Small intestine (tissue), 16 donors: ENCODE data around the gene CPXM2. TPM values are rescaled to one million over a fixed set of nuclear protein-coding genes. Genes with fewer than 3 reads are reported as not detected.

Experiments
- DNase-seq, 2 donors: peaks; one replicate each; pipeline versions ENCODE4 v3.0.0 to v3.0.0-alpha.2; 2013
- FAIRE-seq: peaks from 2 replicates; lab custom pipeline; 2012; peaks lifted over from hg19 to GRCh38; lab: Jason Lieb, UNC
- H3K27ac ChIP-seq, 3 donors: one replicate each; pipeline ENCODE4 v1.5.1; 2013; ENCODE audit warnings: low read length in 2 of 3, mild to moderate bottlenecking in 2 of 3, control low read depth in 1 of 3, inconsistent platforms in 1 of 3, low read depth in 1 of 3, moderate library complexity in 1 of 3
- H3K27me3 ChIP-seq, 3 donors: one replicate each; pipeline ENCODE4 v1.6.1; 2013; ENCODE audit warnings: low read length in 3 of 3, inconsistent platforms in 1 of 3; ENCODE audit not compliant: control insufficient read depth in 3 of 3, insufficient read depth in 3 of 3
- H3K36me3 ChIP-seq, 3 donors: one replicate each; pipeline ENCODE4 v1.6.1; 2013; ENCODE audit warnings: low read length in 3 of 3, inconsistent platforms in 1 of 3, low read depth in 1 of 3, mild to moderate bottlenecking in 1 of 3, moderate library complexity in 1 of 3; ENCODE audit not compliant: control insufficient read depth in 3 of 3, insufficient read depth in 2 of 3
- H3K4me1 ChIP-seq, 3 donors: one replicate each; pipeline ENCODE4 v1.6.1; 2013; ENCODE audit warnings: low read length in 2 of 3, inconsistent platforms in 1 of 3, low read depth in 1 of 3, mild to moderate bottlenecking in 1 of 3, moderate library complexity in 1 of 3; ENCODE audit not compliant: control insufficient read depth in 3 of 3, insufficient read depth in 2 of 3
- H3K4me3 ChIP-seq, 3 donors: one replicate each; pipeline ENCODE4 v1.5.1; 2013; ENCODE audit warnings: low read length in 3 of 3, control low read depth in 1 of 3, inconsistent platforms in 1 of 3, low read depth in 1 of 3, mild to moderate bottlenecking in 1 of 3, moderate library complexity in 1 of 3
- H3K9me3 ChIP-seq, 2 donors: one replicate each; pipeline ENCODE4 v1.6.1; 2013; ENCODE audit warnings: low read depth in 1 of 2, low read length in 1 of 2; ENCODE audit not compliant: control insufficient read depth in 2 of 2, insufficient read depth in 1 of 2
- WGBS, 3 donors: extraction: QIAGEN DNeasy Blood & Tissue Kit; methylation state at CpG; one replicate each; pipeline ENCODE4 v1.1.7; 2013; 5-methylcytosine and 5-hydroxymethylcytosine counted together
- long read RNA-seq, 10 donors: transcript quantifications; one replicate each; lab custom pipeline, GENCODE V29; 2026
- polyA plus RNA-seq, 4 donors: library from polyadenylated mRNA; stranded (reverse) in 3 of 4; unstranded in 1 of 4; fragments of 200-250 nt in 3 of 4; fragments of 120-200 nt in 1 of 4; gene quantifications; one replicate each; pipeline versions ENCODE4 v1.2.1 to v1.2.3, GENCODE V29; 2013
- donor health status: healthy with polysubstance abuse.
- donor health status: control.
- donor health status: control.
- donor health status: Bipolar disorder and iron deficiency.
- donor health status: healthy.

CPXM2 gene
- polyA plus RNA-seq = 10 to 100 TPM in 1 of 4 donors, 1 to 10 TPM in 2, under 1 TPM in 1; 0.89 to 55.7 (median 3.6) TPM
- long read RNA-seq, donor 1, transcript CPXM2-201 (14 exons, 3,554 nt) = major isoform, 19 of 19 reads
- long read RNA-seq, donor 1, partial matches to known transcripts = 0 of 19 reads
- long read RNA-seq, donor 1, other reads (novel, unspliced or antisense) = 0 of 19 reads
- long read RNA-seq, donor 2, partial matches to known transcripts = 0 of 3 reads
- long read RNA-seq, donor 2, other reads (novel, unspliced or antisense) = 0 of 3 reads
- long read RNA-seq, donor 3, partial matches to known transcripts = 0 of 1 reads
- long read RNA-seq, donor 3, other reads (novel, unspliced or antisense) = 0 of 1 reads
- long read RNA-seq, donor 4, partial matches to known transcripts = 0 of 1 reads
- long read RNA-seq, donor 4, other reads (novel, unspliced or antisense) = 0 of 1 reads
- long read RNA-seq, donor 5, partial matches to known transcripts = 0 of 1 reads
- long read RNA-seq, donor 5, other reads (novel, unspliced or antisense) = 0 of 1 reads
- long read RNA-seq, donor 6, transcript CPXM2-201 (14 exons, 3,554 nt) = major isoform, 7 of 7 reads
- long read RNA-seq, donor 6, partial matches to known transcripts = 0 of 7 reads
- long read RNA-seq, donor 6, other reads (novel, unspliced or antisense) = 0 of 7 reads
- long read RNA-seq, donor 7 = 0 reads
- long read RNA-seq, donor 8 = 0 reads
- long read RNA-seq, donor 9, partial matches to known transcripts = 0 of 3 reads
- long read RNA-seq, donor 9, other reads (novel, unspliced or antisense) = 0 of 3 reads
- long read RNA-seq, donor 10, transcript CPXM2-201 (14 exons, 3,554 nt) = major isoform, 5 of 5 reads
- long read RNA-seq, donor 10, partial matches to known transcripts = 0 of 5 reads
- long read RNA-seq, donor 10, other reads (novel, unspliced or antisense) = 0 of 5 reads

DNA sequence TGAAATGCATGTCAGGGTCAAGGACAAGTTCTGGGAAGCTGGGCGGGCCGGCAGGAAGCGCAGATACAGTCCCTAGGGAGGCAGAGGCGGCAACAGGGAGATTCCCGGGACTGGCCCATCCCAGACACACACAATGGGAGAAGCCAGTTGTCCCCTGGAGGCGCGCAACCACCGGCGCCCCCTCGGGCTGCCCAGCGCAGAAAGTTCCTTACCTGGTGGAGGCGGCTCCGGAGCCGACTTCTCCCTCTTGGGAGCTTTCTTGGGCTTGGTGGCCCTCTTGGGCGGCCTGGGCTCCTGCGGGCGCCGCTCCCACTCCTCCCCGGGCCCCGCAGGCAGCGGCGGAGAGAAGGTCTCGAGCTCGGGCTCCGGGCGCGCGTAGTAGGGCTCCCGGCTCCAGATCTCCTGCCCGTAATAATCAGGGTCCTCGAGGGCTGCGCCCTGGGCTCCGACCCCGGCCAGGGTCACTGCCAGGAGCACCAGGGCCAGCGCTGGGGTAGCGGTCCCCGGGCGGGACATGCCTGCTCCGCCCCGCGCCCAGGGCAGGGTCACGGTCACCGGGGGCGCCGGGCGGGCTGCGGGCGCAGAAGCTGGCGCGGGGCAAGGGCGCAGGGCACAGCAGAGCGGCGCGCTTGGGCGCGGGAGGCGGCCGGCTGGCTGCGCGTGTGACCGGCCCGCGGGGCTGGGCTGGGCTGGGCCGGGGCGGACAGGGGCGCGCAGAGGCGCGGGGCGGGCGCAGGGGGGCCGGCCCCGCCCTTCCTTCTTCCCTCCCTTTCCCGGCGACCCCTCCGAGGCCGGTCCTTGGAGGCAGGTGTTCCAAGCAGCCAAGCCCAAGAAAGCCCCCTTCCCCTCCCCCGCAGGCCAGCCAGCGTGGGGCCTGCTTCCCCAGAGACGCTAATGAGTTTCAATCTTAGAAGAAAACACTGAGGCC is at the start of gene CPXM2:
TSS of gene CPXM2 (minus strand) at position 664 of the 928 bp plus-strand sequence. CDS start at position 516, 148 bp downstream.
- H3K4me3 ChIP-seq = peak within 1 kb of the TSS in 2 of 3 donors; percentile 55 to 59
- peaks cover 0 to 22% (median 0%) of the 10 kb centered on the region in 3 donors for H3K4me1 ChIP-seq
- H3K27me3 ChIP-seq = peaks cover 0 to 6% (median 0%) of the 10 kb centered on the region in 3 donors
- FAIRE-seq (no peak), DNase-seq (peak; percentile 26 to 70)
- H3K27ac ChIP-seq = peak within 1 kb of the TSS in 2 of 3 donors; percentile 6 to 94
- no peaks in the 10 kb centered on the region for H3K9me3 ChIP-seq
- 2 to 8% (median 6%) methylated on average over 48 to 80 of the region's 80 CpGs for WGBS, 3 donors
- no peaks in the 10 kb centered on the region for H3K36me3 ChIP-seq

DNA sequence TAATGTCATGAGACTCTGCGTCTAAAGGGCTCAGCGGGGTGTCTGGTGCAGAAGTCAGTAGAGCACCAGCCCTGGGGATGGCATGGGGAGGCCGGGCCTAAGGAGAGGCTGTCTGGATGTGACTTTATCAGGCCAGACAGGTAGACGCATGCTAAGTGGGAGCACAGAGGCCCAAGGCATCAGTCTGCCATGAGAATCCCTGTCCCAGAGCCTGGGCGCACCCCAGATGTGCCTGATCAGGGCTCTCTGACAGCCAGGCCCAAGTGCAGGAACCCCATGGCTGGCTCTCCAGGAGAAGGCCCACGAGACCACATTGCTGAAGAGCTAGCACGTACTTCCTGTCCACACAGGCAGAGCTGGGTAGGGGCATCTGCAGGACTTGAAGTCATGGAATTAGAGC is 48.0 kb upstream of the CPXM2 start:
- Histone ChIP-seq H3K9me3 (no peaks in the 10 kb centered on the region), H3K4me3 (no peak overlapping the region), H3K4me1 (no peaks in the 10 kb centered on the region), H3K27ac (no peak overlapping the region), H3K36me3 (no peaks in the 10 kb centered on the region), H3K27me3 (no peaks in the 10 kb centered on the region)
- 85 to 93% (median 89%) methylated on average over 7 of the region's 7 CpGs for WGBS, 3 donors
- DNase-seq (no peak), FAIRE-seq (no peak)

DNA sequence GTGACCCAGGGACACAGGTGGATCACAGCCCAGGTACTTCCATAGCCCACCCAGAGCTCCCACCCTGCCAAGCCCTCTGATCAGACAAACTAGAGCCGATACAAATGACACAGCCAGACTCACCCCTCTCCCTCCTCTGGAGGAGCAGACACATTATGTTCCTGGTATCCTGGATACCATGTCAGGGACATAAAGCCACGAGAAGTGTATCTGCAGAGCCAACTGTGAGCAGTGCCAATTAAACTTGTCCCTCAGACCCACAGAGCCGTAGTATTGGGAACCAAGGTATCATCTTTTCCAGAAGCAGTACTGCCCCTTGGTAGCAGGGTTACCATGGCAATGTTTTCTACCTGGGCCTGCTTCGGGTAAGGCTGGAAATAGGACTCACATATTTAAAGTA is 47.3 kb upstream of the CPXM2 start:
- WGBS, 3 donors = 78 to 90% (median 82%) methylated on average over 4 of the region's 4 CpGs
- H3K27me3 ChIP-seq = no peaks in the 10 kb centered on the region
- no peak for DNase-seq
- H3K36me3 ChIP-seq = no peaks in the 10 kb centered on the region
- no peak overlapping the region for H3K4me3 ChIP-seq
- no peaks in the 10 kb centered on the region for H3K4me1 ChIP-seq
- no peak overlapping the region for H3K27ac ChIP-seq
- H3K9me3 ChIP-seq = no peaks in the 10 kb centered on the region
- no peak for FAIRE-seq

- peaks cover 0 to 2% (median 0%) of the 10 kb centered on the region in 3 donors for H3K27me3 ChIP-seq
- WGBS, 3 donors = 75 to 83% (median 82%) methylated on average over 5 of the region's 5 CpGs
- no peak overlapping the region for H3K27ac ChIP-seq
- H3K4me3 ChIP-seq = no peak overlapping the region
- H3K9me3 ChIP-seq = no peaks in the 10 kb centered on the region
- DNase-seq (no peak), FAIRE-seq (no peak)
- H3K36me3 ChIP-seq = no peaks in the 10 kb centered on the region
- no peaks in the 10 kb centered on the region for H3K4me1 ChIP-seq
Measured at GRCh38 chr10:123936426-123936825, 44.8 kb upstream of the CPXM2 start.

GRCh38 chr10:123935680-123936079 is 44.1 kb upstream of the CPXM2 start:
- Histone ChIP-seq H3K9me3 (peaks cover 0 to 4% of the 10 kb centered on the region in 2 donors), H3K4me3 (no peak overlapping the region), H3K27ac (no peak overlapping the region), H3K36me3 (no peaks in the 10 kb centered on the region), H3K4me1 (no peaks in the 10 kb centered on the region), H3K27me3 (peaks cover 0 to 2% (median 0%) of the 10 kb centered on the region in 3 donors)
- DNase-seq (no peak), FAIRE-seq (no peak)
- 98 to 100% (median 100%) methylated on average over 2 of the region's 2 CpGs for WGBS, 3 donors

- Histone ChIP-seq H3K27me3 (peaks cover 0 to 2% (median 0%) of the 10 kb centered on the region in 3 donors), H3K4me3 (no peak overlapping the region), H3K27ac (no peak overlapping the region), H3K9me3 (peaks cover 0 to 9% of the 10 kb centered on the region in 2 donors), H3K4me1 (no peaks in the 10 kb centered on the region), H3K36me3 (no peaks in the 10 kb centered on the region)
- DNase-seq (no peak), FAIRE-seq (no peak)
- 53 to 77% (median 64%) methylated on average over 4 of the region's 4 CpGs for WGBS, 3 donors
Measured at GRCh38 chr10:123934846-123935245, 43.2 kb upstream of the CPXM2 start.

GRCh38 chr10:123930340-123931001 is 38.9 kb upstream of the CPXM2 start:
- no peaks in the 10 kb centered on the region for H3K36me3 ChIP-seq
- FAIRE-seq (no peak), DNase-seq (no peak)
- no peaks in the 10 kb centered on the region for H3K4me1 ChIP-seq
- no peak overlapping the region for H3K27ac ChIP-seq
- peaks cover 0 to 19% of the 10 kb centered on the region in 2 donors for H3K9me3 ChIP-seq
- peaks cover 0 to 2% (median 0%) of the 10 kb centered on the region in 3 donors for H3K27me3 ChIP-seq
- 80 to 84% (median 82%) methylated on average over 9 of the region's 9 CpGs for WGBS, 3 donors
- H3K4me3 ChIP-seq = no peak overlapping the region
